ENCODE results near the gene CLCNKB.
A peak's percentile ranks its signal among the peaks of the same experiment; 100 is the strongest.
"Not testable (repeated sequence)": the region's sequence is repeated elsewhere in the genome, so short reads cannot be mapped to it uniquely, and the experiment has no call there.

Gene CLCNKB

GRCh38 chr1:16061989-16062686, 18.6 kb downstream of the CLCNKB start:
- DNase-seq: not testable (repeated sequence)

DNA sequence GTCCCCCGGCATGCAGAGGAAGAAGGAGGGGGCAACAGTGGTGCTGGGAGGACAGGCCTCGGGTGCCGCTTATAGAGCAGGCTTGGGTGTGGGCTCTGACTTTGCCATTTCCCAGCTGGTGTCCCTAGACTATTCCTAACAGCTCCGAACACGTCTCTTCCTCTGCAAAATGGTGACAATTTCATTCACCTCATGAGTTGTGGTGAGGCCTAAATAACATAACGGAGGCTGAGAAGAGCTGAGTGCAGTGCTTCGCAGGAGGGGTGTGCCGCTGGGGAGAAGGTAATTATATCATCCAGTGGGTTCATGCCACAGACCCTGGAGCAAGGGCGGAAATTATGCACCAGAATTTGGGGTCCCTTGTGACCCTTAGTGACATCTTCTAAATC, 19.1 kb downstream of the CLCNKB start:
- DNase-seq: not testable (repeated sequence)

- no peak for DNase-seq
These were observed 19.7 kb downstream of the CLCNKB start for GRCh38 chr1:16063226-16063829.

DNA sequence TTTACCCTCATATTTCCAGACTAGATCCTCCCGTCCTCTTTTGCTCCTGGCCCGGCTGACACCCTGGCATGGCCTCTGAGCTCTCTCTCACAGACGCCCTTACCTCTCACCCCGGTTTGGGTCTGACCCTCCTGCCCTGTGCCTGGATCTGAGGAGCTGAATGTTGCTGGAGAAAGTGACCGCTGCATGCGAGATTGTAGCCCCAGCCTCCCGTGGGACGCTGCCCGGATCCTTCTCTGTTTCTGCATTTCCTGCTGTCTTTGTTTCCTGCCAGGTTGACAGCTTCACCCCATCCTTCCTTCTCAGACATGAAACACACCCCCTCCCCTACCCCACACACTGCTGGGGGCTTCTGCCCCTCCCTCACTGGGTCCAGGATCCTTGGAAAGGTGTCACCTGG, 20.3 kb downstream of the CLCNKB start:
- no peak for DNase-seq

- no peak for DNase-seq
These were observed 21.1 kb downstream of the CLCNKB start for GRCh38 chr1:16064536-16065268.

DNA sequence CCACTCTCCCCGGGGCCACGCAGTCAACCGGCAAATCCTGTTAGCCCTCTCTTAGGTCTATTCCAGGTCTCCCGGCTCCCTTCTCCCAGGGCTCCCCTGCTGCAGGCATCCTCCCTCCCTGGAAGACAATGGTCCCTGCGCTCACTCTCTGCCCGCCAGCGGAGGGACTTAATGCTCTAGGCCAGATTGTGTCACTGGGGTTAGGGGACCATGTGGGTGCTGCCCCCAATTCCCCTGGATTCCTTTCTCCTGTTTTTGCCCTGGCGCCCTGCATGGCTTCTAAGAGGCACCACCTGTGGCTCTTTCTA, 21.6 kb downstream of the CLCNKB start:
- no peak for DNase-seq

- DNase-seq: no peak
These were observed 22.7 kb downstream of the CLCNKB start for GRCh38 chr1:16066245-16066644.

- no peak for DNase-seq
These were observed 23.7 kb downstream of the CLCNKB start for GRCh38 chr1:16067127-16067768.

- no peak for DNase-seq
These were observed 24.4 kb downstream of the CLCNKB start for GRCh38 chr1:16067933-16068332.

GRCh38 chr1:16068356-16069270, 25.0 kb downstream of the CLCNKB start:
- no peak for DNase-seq

GRCh38 chr1:16070640-16071355, 27.2 kb downstream of the CLCNKB start:
- no peak for DNase-seq

- DNase-seq: no peak
These were observed 28.0 kb downstream of the CLCNKB start for GRCh38 chr1:16071614-16072013.

DNA sequence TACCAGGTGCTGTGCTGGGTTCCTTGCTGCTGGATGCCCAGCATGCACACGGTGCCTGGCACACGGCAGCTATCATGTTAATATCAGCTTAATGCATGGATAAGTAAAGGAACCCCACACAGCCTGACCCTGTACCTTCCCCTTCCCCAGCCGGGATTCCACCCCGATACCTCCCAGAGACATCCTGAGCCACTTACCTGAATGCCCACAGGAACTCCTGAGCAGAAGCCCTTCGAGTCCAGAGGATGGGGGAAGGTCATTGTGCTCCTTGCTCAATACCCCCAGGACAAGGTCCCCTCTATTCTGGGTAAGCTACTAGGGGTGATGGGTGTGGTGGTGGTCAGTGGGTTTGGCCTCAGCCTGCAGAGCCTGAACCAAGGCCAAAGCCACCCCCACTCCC, 28.5 kb downstream of the CLCNKB start:
- DNase-seq: no peak

DNA sequence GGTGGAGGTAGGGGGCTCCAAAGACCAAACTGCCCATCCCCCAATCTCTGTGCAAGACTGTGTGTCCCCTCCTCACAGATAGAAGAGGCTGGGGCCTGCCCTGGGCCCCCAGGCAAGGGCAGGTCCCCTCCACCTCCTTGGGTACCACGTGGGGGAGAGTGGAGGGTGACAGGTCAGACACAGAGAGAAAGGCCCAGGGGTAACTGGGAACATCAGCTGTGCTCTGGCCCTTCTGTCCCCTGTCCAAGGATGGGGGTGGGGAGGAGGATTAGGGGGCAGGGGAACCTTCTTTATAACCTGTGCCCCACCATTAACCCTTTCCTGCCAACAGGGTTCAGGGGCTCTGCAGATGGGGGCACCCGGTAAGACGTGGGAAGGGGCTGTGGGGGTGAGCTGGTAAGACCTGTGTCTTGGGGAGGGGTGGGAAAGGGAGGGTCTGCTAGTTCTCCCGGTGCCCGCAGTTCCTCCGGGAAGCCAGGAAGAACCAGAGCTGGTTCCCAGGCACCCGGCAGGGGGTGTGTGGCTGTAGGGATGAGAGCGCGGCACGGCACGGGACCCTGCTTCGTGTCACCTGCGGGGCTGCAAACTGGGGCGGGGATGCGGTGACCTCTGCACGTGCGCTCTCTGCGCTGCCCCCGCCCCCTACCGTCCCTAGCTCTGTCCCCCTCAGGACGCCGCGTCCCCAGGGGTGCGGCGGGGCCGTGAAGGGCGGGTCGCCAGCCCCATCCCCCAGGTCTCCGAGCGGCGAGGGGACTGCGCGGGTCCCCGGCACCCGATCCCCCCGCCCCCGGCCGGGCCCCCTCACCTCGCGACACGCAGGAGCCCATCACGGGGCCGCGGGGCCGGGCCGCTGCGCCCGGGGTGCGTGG, 29.3 kb downstream of the CLCNKB start:
- DNase-seq: peak in 1 of 2 experiments; percentile 29

DNA sequence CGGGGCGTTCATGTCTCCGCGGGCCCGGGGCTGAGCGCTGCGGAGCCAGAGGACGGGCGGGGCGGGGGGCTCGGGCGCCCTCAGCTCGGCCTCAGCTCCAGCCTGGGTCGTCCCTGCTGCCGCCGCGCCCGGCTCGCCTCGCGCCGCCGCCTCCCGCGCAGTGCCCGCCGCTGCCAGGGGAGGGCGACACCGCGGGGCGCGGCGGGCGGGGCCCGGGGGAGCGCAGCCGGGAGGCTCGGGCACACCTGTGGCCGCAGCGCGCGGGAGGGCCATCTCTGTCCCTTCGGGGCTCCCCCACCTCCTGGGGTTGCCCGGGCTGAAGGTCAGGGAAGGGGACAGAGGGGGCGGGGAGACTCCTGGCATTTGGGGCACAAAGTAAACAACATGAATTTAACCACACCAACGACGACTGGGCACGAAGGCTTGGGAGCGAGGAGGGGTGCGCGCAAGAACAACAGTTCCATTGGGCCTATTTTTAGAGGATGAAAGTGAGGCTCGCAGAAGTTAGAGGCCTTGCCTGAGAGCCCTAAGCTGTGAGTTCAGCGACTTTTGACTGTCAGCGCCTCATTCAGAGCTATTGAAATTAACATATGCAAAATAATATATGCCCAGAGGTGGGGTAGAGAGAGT, 30.0 kb downstream of the CLCNKB start, which contains the start of gene FAM131C:
FAM131C (minus strand) TSS at position 162 of the 630 bp plus-strand sequence. CDS start 209 bp downstream, outside the sequence.
- DNase-seq: peak; percentile 56 to 63

- no peak for DNase-seq
These were observed 30.6 kb downstream of the CLCNKB start for GRCh38 chr1:16074217-16074616.

GRCh38 chr1:16075337-16076030, 31.9 kb downstream of the CLCNKB start:
- no peak for DNase-seq

- no peak for DNase-seq
These were observed 32.7 kb downstream of the CLCNKB start for GRCh38 chr1:16076031-16076864.

DNA sequence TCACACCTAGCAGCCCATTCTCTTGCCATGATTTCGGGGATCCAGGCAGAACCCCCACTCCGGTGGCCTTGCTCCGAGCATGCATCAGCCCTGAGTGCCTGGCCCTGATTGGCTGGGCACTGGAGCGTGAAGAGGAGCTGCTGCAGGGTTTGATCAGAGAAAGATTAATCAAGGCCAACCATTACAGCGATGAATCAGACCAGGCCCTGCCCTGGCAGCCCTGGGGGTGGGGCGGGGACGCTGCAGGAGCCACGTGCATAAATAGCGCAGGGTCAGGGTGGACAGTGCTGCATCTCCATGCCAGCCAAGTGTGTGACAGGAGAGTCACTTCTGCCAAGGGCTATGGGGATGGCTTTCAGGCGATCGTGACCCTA, 33.3 kb downstream of the CLCNKB start:
- no peak for DNase-seq

Data from activated T-cell treated with anti-CD3 and anti-CD28 coated beads, Interleukin-2, amount 50 U/mL, for 48 hours (primary cell).